HG03432 (cell line): Measurements from ENCODE around the gene MAFB.

Experiments used
- ATAC-seq: cut with Tn5 transposase; IDR thresholded peaks from one replicate; pipeline ENCODE4 v1.9.1; 2021; ENCODE audit warnings: mild to moderate bottlenecking, moderate library complexity; ENCODE audit not compliant: unreplicated experiment

The MAFB gene

GRCh38 chr20:40635971-40636370 is 53.1 kb downstream of the MAFB start:
- no peak for ATAC-seq
